HCT116 (cell line): Measurements from ENCODE around the gene DPYD.

Experiments
- CTCF ChIP-seq, 3 experiments: fragments of 200-600 bp in 1 of 3; sonication (generic) in 1 of 3; IDR thresholded peaks in 2 of 3; conservative IDR thresholded peaks in 1 of 3; 2 replicates each; pipeline ENCODE4 v1.5.1; 2012 to 2017; ENCODE audit warnings: low read depth in 2 of 3, low read length in 2 of 3, antibody characterized with exemption in 1 of 3, borderline replicate concordance in 1 of 3, control low read depth in 1 of 3, mild to moderate bottlenecking in 1 of 3, mixed read lengths in 1 of 3, mixed run types in 1 of 3, moderate library complexity in 1 of 3; ENCODE audit not compliant: insufficient read depth in 1 of 3
- POLR2A ChIP-seq: IDR thresholded peaks from 2 replicates; pipeline ENCODE4 v1.7.0; 2011; ENCODE audit warnings: borderline replicate concordance; ENCODE audit not compliant: insufficient read depth, insufficient read length; ENCODE audit errors: extremely low read depth
- REST ChIP-seq: IDR thresholded peaks from 2 replicates; pipeline ENCODE4 v1.6.1; 2012; ENCODE audit warnings: low read depth
- TF ChIP-seq, protein P1 (sequence below): IDR thresholded peaks from 2 replicates; pipeline ENCODE4 v1.6.1; 2012

DNA sequence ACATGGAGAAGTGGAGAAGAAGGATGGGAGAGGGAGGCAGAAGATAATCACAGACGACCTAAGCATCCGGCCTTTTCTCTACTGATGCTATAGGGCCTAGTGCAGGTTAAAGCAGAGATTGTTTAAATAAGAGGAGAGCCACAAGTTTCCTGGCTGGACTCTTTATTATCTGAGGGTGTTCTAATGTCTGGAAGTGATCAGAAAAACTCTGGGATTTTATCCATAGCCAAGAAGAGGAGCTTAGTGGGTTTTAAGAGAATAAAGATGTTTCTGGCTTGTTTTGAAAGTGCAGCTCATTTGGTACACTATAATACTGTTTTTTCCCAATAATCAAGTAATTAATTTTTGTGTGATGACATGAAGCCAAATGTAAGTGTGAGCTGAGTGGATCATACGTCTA lies 780.2 kb downstream of the DPYD start:
- TF ChIP-seq, protein P1, sequence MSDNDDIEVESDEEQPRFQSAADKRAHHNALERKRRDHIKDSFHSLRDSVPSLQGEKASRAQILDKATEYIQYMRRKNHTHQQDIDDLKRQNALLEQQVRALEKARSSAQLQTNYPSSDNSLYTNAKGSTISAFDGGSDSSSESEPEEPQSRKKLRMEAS = no peak
- TF ChIP-seq POLR2A (no peak), CTCF (IDR thresholded peaks at IDR 0.05 in 2 of 3, conservative IDR thresholded peaks at IDR 0.05 in 1 of 3; ENCODE audit: borderline replicate concordance in 1 of 3, insufficient read depth in 1 of 3, low read depth in 2 of 3, low read length in 2 of 3) (no peak), REST (no peak)
